Measurements from ENCODE around the gene GCAT. TPM values are rescaled to one million over a fixed set of nuclear protein-coding genes. Genes with fewer than 3 reads are reported as not detected.

Gene GCAT
- total and polyA plus RNA-seq, 2 of the 13 experiments (the other 11 are each of a cell fraction or from before 2014, with no cell fraction given) = 28.0 to 50.3 TPM

- TF ChIP-seq, protein P1, sequence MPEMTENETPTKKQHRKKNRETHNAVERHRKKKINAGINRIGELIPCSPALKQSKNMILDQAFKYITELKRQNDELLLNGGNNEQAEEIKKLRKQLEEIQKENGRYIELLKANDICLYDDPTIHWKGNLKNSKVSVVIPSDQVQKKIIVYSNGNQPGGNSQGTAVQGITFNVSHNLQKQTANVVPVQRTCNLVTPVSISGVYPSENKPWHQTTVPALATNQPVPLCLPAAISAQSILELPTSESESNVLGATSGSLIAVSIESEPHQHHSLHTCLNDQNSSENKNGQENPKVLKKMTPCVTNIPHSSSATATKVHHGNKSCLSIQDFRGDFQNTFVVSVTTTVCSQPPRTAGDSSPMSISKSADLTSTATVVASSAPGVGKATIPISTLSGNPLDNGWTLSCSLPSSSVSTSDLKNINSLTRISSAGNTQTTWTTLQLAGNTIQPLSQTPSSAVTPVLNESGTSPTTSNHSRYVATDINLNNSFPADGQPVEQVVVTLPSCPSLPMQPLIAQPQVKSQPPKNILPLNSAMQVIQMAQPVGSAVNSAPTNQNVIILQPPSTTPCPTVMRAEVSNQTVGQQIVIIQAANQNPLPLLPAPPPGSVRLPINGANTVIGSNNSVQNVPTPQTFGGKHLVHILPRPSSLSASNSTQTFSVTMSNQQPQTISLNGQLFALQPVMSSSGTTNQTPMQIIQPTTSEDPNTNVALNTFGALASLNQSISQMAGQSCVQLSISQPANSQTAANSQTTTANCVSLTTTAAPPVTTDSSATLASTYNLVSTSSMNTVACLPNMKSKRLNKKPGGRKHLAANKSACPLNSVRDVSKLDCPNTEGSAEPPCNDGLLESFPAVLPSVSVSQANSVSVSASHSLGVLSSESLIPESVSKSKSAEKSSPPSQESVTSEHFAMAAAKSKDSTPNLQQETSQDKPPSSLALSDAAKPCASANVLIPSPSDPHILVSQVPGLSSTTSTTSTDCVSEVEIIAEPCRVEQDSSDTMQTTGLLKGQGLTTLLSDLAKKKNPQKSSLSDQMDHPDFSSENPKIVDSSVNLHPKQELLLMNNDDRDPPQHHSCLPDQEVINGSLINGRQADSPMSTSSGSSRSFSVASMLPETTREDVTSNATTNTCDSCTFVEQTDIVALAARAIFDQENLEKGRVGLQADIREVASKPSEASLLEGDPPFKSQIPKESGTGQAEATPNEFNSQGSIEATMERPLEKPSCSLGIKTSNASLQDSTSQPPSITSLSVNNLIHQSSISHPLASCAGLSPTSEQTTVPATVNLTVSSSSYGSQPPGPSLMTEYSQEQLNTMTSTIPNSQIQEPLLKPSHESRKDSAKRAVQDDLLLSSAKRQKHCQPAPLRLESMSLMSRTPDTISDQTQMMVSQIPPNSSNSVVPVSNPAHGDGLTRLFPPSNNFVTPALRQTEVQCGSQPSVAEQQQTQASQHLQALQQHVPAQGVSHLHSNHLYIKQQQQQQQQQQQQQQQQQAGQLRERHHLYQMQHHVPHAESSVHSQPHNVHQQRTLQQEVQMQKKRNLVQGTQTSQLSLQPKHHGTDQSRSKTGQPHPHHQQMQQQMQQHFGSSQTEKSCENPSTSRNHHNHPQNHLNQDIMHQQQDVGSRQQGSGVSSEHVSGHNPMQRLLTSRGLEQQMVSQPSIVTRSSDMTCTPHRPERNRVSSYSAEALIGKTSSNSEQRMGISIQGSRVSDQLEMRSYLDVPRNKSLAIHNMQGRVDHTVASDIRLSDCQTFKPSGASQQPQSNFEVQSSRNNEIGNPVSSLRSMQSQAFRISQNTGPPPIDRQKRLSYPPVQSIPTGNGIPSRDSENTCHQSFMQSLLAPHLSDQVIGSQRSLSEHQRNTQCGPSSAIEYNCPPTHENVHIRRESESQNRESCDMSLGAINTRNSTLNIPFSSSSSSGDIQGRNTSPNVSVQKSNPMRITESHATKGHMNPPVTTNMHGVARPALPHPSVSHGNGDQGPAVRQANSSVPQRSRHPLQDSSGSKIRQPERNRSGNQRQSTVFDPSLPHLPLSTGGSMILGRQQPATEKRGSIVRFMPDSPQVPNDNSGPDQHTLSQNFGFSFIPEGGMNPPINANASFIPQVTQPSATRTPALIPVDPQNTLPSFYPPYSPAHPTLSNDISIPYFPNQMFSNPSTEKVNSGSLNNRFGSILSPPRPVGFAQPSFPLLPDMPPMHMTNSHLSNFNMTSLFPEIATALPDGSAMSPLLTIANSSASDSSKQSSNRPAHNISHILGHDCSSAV (CRISPR knock-in tag; IDR thresholded peaks at IDR 0.05; ENCODE audit: borderline replicate concordance) = no peak
- TF ChIP-seq SNAPC2 (CRISPR knock-in tag; IDR thresholded peaks at IDR 0.05) (no peak), SCMH1 (CRISPR knock-in tag; IDR thresholded peaks at IDR 0.05; ENCODE audit: borderline replicate concordance) (no peak), ZNF362 (CRISPR knock-in tag; IDR thresholded peaks at IDR 0.05; ENCODE audit: borderline replicate concordance) (no peak), ZBTB39 (CRISPR knock-in tag; IDR thresholded peaks at IDR 0.05) (no peak), GABPA (IDR thresholded peaks at IDR 0.05; ENCODE audit: low read depth, low read length) (no peak), GABPA (CRISPR knock-in tag; IDR thresholded peaks at IDR 0.05; ENCODE audit: low read depth) (no peak), ZFP62 (CRISPR knock-in tag; IDR thresholded peaks at IDR 0.05) (no peak), ATF7 (IDR thresholded peaks at IDR 0.05) (no peak), ATF7 (CRISPR knock-in tag; IDR thresholded peaks at IDR 0.05) (no peak), HOXD1 (CRISPR knock-in tag; IDR thresholded peaks at IDR 0.05) (no peak), ZKSCAN1 (IDR thresholded peaks at IDR 0.05; ENCODE audit: low read length) (no peak)
- TF ChIP-seq, protein P2, sequence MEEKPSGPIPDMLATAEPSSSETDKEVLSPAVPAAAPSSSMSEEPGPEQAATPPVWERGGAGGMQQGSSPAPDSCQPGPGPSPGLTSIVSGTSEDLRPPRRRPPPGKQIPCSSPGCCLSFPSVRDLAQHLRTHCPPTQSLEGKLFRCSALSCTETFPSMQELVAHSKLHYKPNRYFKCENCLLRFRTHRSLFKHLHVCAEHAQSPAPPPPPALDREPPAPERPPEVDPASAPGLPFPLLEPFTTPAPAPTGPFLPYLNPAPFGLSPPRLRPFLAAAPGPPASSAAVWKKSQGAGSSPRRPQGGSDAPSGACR (CRISPR knock-in tag; IDR thresholded peaks at IDR 0.05) = no peak
- TF ChIP-seq, protein P3, sequence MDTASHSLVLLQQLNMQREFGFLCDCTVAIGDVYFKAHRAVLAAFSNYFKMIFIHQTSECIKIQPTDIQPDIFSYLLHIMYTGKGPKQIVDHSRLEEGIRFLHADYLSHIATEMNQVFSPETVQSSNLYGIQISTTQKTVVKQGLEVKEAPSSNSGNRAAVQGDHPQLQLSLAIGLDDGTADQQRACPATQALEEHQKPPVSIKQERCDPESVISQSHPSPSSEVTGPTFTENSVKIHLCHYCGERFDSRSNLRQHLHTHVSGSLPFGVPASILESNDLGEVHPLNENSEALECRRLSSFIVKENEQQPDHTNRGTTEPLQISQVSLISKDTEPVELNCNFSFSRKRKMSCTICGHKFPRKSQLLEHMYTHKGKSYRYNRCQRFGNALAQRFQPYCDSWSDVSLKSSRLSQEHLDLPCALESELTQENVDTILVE (CRISPR knock-in tag; IDR thresholded peaks at IDR 0.05) = 0 out of 2 replicates have a peak, but pooled peaks have one; percentile 32
Observed at GRCh38 chr22:37760152-37760551, 47.6 kb upstream of the GCAT start (continued).
